Peyer's patch (tissue), 4 donors: Measurements from ENCODE around the gene MRTFB. TPM values are rescaled to one million over a fixed set of nuclear protein-coding genes. Genes with fewer than 3 reads are reported as not detected.
"Not testable (repeated sequence)": the region's sequence is repeated elsewhere in the genome, so short reads cannot be mapped to it uniquely, and the experiment has no call there.

ENCODE experiments used
- DNase-seq, 3 donors: peaks; one replicate each; pipeline ENCODE4 v3.0.0-alpha.2; 2017 to 2019
- H3K27ac ChIP-seq, 4 donors: fragments of 200-600 bp; sonication (generic); one replicate each; pipeline ENCODE4 v1.5.1; 2016 to 2019
- H3K27me3 ChIP-seq, 2 donors: fragments of 200-600 bp; sonication (generic); one replicate each; pipeline ENCODE4 v1.5.1; 2019
- H3K36me3 ChIP-seq, 3 donors: fragments of 200-600 bp; sonication (generic); one replicate each; pipeline ENCODE4 v1.5.1; 2016 to 2019
- H3K4me1 ChIP-seq, 4 donors: fragments of 200-600 bp; sonication (generic); one replicate each; pipeline ENCODE4 v1.5.1; 2016 to 2019
- H3K4me3 ChIP-seq, 4 donors: fragments of 200-600 bp; sonication (generic); 1 replicate in 3 of 4; 2 replicates in 1 of 4; pipeline ENCODE4 v1.5.1; 2016 to 2019; ENCODE audit warnings: mild to moderate bottlenecking in 1 of 4
- H3K9me3 ChIP-seq, 4 donors: fragments of 200-600 bp; sonication (generic); one replicate each; pipeline ENCODE4 v1.5.1; 2016 to 2019; ENCODE audit warnings: mild to moderate bottlenecking in 1 of 4
- POLR2A ChIP-seq, 2 donors: fragments of 450-650 bp; IDR thresholded peaks; one replicate each; pipeline ENCODE4 v1.5.1; 2017; ENCODE audit warnings: antibody characterized with exemption in 2 of 2, mild to moderate bottlenecking in 2 of 2, moderate library complexity in 2 of 2
- total RNA-seq, 4 donors: library from RNA; depleted of rRNA; stranded (reverse); fragments of >200 nt; gene quantifications; one replicate each; pipeline ENCODE4 v1.1.0, GENCODE V29; 2016
- TF ChIP-seq, protein P1 (sequence below), 6 experiments: fragments of 450-650 bp in 4 of 6; fragments of 200-600 bp in 2 of 6; sonication (generic) in 1 of 6; IDR thresholded peaks; one replicate each; pipeline ENCODE4 v1.5.1; 2017 to 2019; ENCODE audit warnings: antibody characterized with exemption in 6 of 6, mild to moderate bottlenecking in 3 of 6, moderate library complexity in 1 of 6

Gene MRTFB
- total RNA-seq, 4 donors from 2014 or later: 42.2 to 136 (median 68.7) TPM

DNA sequence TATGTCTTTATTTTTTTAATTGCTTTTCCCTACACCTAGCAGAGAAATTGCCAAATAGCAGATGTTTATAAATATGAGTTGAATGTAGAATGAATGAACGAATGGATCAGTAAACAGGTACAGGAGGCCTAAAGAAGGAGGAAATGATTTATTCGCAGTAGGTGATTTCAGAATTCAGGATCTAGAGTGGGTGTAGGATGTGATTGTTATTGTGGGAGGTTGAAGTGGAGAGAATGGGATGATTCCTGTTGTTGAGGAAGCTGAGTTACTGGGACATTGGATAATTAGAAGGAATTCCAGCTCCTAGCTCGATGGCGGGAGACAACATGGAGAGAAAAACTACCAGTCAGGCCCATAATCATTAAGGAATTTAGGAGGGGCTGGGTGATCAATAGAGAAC lies 42.2 kb downstream of the MRTFB start:
- Histone ChIP-seq H3K4me3 (no peak overlapping the region), H3K4me1 (peaks cover 0 to 34% (median 0%) of the 10 kb centered on the region in 4 donors), H3K27ac (no peak overlapping the region)

DNA sequence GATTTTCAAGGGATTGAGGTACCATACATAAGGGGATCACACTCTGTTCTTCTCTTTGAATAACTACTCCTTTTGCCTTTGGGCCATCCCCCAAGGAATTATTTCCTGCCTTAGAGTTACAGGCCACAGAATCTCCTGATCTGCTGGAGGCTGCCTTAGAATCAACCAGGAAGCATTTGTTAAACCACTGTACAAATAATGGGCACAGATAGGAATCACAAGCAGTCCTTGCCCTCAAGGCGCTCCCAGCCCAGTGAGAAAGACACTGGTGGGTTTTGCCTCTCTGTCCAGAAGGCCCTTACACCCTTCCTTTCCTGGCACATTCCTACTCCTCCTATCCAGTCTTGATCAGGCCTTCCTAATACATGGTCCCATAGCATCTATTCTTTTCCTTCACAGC lies 45.9 kb downstream of the MRTFB start:
- Histone ChIP-seq H3K27ac (no peak overlapping the region), H3K4me1 (peaks cover 0 to 12% (median 0%) of the 10 kb centered on the region in 4 donors), H3K27me3 (no peaks in the 10 kb centered on the region), H3K9me3 (no peaks in the 10 kb centered on the region), H3K4me3 (no peak overlapping the region), H3K36me3 (no peaks in the 10 kb centered on the region)
- no peak for DNase-seq
- TF ChIP-seq, protein P1, sequence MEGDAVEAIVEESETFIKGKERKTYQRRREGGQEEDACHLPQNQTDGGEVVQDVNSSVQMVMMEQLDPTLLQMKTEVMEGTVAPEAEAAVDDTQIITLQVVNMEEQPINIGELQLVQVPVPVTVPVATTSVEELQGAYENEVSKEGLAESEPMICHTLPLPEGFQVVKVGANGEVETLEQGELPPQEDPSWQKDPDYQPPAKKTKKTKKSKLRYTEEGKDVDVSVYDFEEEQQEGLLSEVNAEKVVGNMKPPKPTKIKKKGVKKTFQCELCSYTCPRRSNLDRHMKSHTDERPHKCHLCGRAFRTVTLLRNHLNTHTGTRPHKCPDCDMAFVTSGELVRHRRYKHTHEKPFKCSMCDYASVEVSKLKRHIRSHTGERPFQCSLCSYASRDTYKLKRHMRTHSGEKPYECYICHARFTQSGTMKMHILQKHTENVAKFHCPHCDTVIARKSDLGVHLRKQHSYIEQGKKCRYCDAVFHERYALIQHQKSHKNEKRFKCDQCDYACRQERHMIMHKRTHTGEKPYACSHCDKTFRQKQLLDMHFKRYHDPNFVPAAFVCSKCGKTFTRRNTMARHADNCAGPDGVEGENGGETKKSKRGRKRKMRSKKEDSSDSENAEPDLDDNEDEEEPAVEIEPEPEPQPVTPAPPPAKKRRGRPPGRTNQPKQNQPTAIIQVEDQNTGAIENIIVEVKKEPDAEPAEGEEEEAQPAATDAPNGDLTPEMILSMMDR (IDR thresholded peaks at IDR 0.05): no peak
- TF ChIP-seq POLR2A (IDR thresholded peaks at IDR 0.05): no peak

More for the DNA sequence above, 42.2 kb downstream of the MRTFB start:
- no peaks in the 10 kb centered on the region for H3K36me3 ChIP-seq
- H3K27me3 ChIP-seq: no peaks in the 10 kb centered on the region
- H3K9me3 ChIP-seq: no peaks in the 10 kb centered on the region
- no peak for DNase-seq
- TF ChIP-seq POLR2A (IDR thresholded peaks at IDR 0.05): no peak

DNA sequence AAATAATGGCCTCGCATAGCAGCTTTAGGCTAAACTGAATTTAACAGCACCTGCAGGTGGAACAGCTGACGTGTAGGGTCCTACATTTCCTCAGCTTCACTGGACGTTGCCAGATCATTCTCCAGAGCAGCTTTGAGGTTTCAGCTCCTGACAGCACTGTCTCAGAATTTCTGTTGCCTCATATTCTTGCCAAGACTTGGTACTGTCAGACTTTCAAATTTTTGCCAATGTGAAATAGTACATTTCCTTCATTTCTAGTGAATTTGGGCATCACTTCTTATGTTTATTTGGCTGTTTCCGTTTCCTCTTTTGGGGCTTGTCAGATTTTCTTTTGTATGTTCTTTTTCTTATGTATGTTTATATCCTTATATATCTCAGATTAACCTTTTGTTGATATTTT lies 48.7 kb downstream of the MRTFB start:
- DNase-seq: no peak
- H3K4me1 ChIP-seq: no peaks in the 10 kb centered on the region
- H3K27me3 ChIP-seq: no peaks in the 10 kb centered on the region
- no peak overlapping the region for H3K4me3 ChIP-seq
- no peak for TF ChIP-seq POLR2A (IDR thresholded peaks at IDR 0.05)
- TF ChIP-seq, protein P1 (IDR thresholded peaks at IDR 0.05): no peak
- no peaks in the 10 kb centered on the region for H3K9me3 ChIP-seq
- no peak overlapping the region for H3K27ac ChIP-seq
- H3K36me3 ChIP-seq: no peaks in the 10 kb centered on the region

DNA sequence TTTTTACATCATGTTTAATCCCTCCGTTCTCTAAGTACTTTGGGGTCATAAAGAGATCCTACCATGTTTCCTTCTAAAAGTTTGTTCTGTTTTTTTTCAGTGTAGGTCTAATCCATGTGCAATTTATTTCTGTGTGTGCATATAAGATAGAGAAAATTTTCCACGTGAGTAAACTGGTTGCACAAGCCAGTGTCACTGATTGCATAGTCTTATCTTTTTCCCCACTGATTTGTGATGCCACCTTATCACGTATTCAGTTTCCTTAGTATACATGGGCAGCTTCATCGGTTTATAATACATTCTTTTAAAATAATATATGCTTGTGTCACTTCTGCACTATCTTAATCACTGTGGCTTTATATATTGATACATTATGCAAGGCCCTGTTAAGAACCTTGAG lies 49.2 kb downstream of the MRTFB start:
- no peaks in the 10 kb centered on the region for H3K9me3 ChIP-seq
- DNase-seq: no peak
- no peak for TF ChIP-seq POLR2A (IDR thresholded peaks at IDR 0.05)
- TF ChIP-seq, protein P1 (IDR thresholded peaks at IDR 0.05): no peak
- no peaks in the 10 kb centered on the region for H3K27me3 ChIP-seq
- H3K4me1 ChIP-seq: no peaks in the 10 kb centered on the region
- H3K36me3 ChIP-seq: no peaks in the 10 kb centered on the region
- H3K4me3 ChIP-seq: no peak overlapping the region
- H3K27ac ChIP-seq: no peak overlapping the region

DNA sequence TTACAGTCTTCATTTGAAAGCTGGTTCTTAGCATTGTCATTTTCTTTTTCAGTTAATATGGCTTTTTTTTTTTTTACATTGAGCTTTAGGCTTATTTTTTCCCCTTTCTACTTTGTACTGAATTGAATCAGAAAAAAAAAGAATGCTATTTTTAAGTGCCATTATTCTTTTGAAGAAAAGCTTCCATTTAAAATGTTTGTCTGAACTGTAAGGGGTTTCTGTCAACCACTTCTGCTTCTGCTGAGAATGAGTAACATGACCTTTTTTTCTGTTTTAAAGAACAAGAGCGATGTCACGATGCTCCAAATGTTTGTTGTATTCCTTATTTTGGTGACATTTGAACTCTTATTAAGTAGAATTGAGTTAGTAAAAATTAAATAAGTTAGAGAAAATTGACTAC lies 50.0 kb downstream of the MRTFB start:
- Histone ChIP-seq H3K27me3 (no peaks in the 10 kb centered on the region), H3K9me3 (no peaks in the 10 kb centered on the region), H3K4me3 (no peak overlapping the region), H3K4me1 (no peaks in the 10 kb centered on the region), H3K27ac (no peak overlapping the region), H3K36me3 (no peaks in the 10 kb centered on the region)
- DNase-seq: no peak
- TF ChIP-seq, protein P1 (IDR thresholded peaks at IDR 0.05): no peak
- TF ChIP-seq POLR2A (IDR thresholded peaks at IDR 0.05): no peak

DNA sequence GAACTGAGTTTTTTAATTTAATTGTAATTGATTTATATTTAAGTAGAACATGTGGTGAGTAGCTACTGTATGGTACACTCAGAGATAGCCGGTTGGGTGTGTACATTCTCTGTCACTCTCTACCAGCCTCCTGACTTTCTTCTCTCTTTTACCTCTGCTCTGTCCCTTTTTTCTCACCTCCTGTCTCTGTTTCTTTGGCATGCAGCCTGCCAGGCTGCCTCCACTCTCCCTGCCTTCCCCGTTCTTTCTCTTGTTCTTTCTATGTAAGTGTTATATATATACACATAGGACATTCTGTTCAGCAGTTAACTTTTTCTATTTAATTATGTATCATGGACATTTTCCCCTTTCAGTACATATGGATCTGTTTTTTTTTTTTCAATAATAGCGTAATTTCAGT lies 50.8 kb downstream of the MRTFB start:
- Histone ChIP-seq H3K4me3 (no peak overlapping the region), H3K4me1 (no peaks in the 10 kb centered on the region), H3K27ac (no peak overlapping the region), H3K36me3 (no peaks in the 10 kb centered on the region), H3K9me3 (no peaks in the 10 kb centered on the region), H3K27me3 (no peaks in the 10 kb centered on the region)
- no peak for TF ChIP-seq POLR2A (IDR thresholded peaks at IDR 0.05)
- TF ChIP-seq, protein P1 (IDR thresholded peaks at IDR 0.05): no peak
- DNase-seq: no peak

DNA sequence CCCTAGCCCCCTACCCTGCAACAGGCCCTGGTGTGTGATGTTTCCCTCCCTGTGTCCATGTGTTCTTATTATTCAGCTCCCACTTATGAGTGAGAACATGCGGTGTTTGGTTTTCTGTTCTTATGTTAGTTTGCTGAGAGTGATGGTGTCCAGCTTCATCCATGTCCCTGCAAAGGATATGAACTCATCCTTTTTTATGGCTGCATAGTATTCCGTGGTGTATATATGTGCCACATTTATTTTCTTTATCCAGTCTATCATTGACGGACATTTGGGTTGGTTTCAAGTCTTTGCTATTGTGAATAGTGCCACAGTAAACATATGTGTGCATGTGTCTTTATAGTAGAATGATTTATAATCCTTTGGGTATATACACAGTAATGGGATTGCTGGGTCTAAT lies 51.3 kb downstream of the MRTFB start:
- not testable (repeated sequence) for H3K9me3 ChIP-seq, H3K36me3 ChIP-seq, H3K27me3 ChIP-seq, H3K4me3 ChIP-seq, H3K4me1 ChIP-seq, H3K27ac ChIP-seq, DNase-seq
